Esophagus (tissue), 2 donors: Measurements from ENCODE around the gene L1CAM. TPM values are rescaled to one million over a fixed set of nuclear protein-coding genes. Genes with fewer than 3 reads are reported as not detected.

Experiments
- H3K27ac ChIP-seq, 2 donors: one replicate each; pipeline ENCODE4 v1.5.1; 2013; ENCODE audit warnings: low read depth in 2 of 2, mild to moderate bottlenecking in 2 of 2, inconsistent platforms in 1 of 2, low read length in 1 of 2, moderate library complexity in 1 of 2
- H3K27me3 ChIP-seq, 2 donors: one replicate each; pipeline ENCODE4 v1.6.1; 2013; ENCODE audit warnings: low read length in 2 of 2, control low read depth in 1 of 2, mild to moderate bottlenecking in 1 of 2; ENCODE audit not compliant: insufficient read depth in 2 of 2, control insufficient read depth in 1 of 2
- H3K36me3 ChIP-seq, 2 donors: one replicate each; pipeline ENCODE4 v1.6.1; 2013; ENCODE audit warnings: low read length in 1 of 2; ENCODE audit not compliant: control insufficient read depth in 2 of 2, insufficient read depth in 2 of 2
- H3K4me1 ChIP-seq, 2 donors: one replicate each; pipeline ENCODE4 v1.6.1; 2013; ENCODE audit warnings: low read length in 1 of 2; ENCODE audit not compliant: control insufficient read depth in 2 of 2, insufficient read depth in 2 of 2
- H3K4me3 ChIP-seq, 2 donors: one replicate each; pipeline ENCODE4 v1.5.1; 2013; ENCODE audit warnings: low read length in 2 of 2, mild to moderate bottlenecking in 2 of 2, low read depth in 1 of 2, moderate library complexity in 1 of 2
- H3K9me3 ChIP-seq, 2 donors: one replicate each; pipeline ENCODE4 v1.6.1; 2013; ENCODE audit warnings: mild to moderate bottlenecking in 2 of 2, low read depth in 1 of 2, low read length in 1 of 2, moderate library complexity in 1 of 2; ENCODE audit not compliant: control insufficient read depth in 2 of 2, insufficient read depth in 1 of 2
- WGBS, 2 donors: extraction: QIAGEN DNeasy Blood & Tissue Kit; methylation state at CpG; one replicate each; pipeline ENCODE4 v1.1.7; 2013; 5-methylcytosine and 5-hydroxymethylcytosine counted together
- polyA plus RNA-seq, 2 donors: library from polyadenylated mRNA; stranded (reverse); fragments of 200-250 nt; gene quantifications; one replicate each; pipeline ENCODE4 v1.2.3, GENCODE V29; 2013
- donor health status: healthy with polysubstance abuse.
- donor health status: Bipolar disorder and iron deficiency.

L1CAM gene
- polyA plus RNA-seq, 2 donors: 0.88 to 1.4 TPM

DNA sequence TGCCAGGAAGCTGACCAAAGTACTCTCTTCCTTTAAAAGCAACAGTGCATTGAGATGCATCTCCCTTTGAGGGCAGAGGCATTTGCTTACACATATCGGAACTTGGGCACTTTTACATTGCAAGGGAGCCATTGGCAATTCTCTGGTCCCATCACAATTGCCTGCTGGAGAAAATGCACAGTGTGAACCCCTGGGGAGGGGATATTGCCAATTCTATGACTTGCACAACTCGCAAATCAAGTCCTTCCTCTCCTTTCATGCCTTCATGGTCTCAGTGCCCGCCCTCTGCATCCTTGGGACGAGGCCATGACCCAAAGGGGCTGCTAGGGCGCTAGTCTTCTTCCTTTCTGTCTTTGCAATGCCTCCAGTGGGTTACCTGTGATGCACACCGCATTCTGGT is 40.8 kb downstream of the L1CAM start:
- H3K36me3 ChIP-seq: no peaks in the 10 kb centered on the region
- H3K4me1 ChIP-seq: no peaks in the 10 kb centered on the region
- WGBS, 2 donors: 35 to 40% methylated on average over 6 of the region's 6 CpGs
- H3K27ac ChIP-seq: no peak overlapping the region
- no peak overlapping the region for H3K4me3 ChIP-seq
- H3K9me3 ChIP-seq: no peaks in the 10 kb centered on the region
- no peaks in the 10 kb centered on the region for H3K27me3 ChIP-seq

DNA sequence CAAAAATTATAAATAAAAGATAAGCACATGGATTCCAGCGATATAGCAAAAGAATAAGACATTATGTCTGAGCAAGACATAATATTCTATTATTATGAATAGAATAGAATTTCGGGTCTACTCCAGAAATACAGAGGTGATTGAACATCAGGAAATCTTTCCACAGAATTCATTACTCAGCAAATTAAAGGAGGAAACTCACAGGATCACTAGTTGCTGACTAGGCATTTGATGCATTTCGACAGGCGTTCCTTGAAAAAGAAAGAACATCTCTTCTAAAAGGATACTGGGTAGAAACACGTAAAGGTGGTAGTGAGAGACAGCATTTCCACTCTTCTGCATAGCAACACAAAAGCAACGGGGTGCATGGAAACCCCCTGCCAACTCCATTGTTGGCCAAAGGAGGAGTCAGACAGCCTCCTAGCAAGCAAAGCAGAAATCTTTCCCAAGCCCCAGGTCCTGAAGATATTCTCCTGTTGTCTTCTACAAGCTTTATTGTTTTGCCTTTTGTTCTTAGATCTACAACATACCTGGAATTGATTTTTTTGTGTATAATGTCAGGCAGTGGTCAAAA is 41.4 kb downstream of the L1CAM start:
- Histone ChIP-seq H3K9me3 (no peaks in the 10 kb centered on the region), H3K27ac (no peak overlapping the region), H3K36me3 (no peaks in the 10 kb centered on the region), H3K4me3 (no peak overlapping the region), H3K27me3 (no peaks in the 10 kb centered on the region), H3K4me1 (no peaks in the 10 kb centered on the region)
- WGBS, 2 donors: 32% methylated on average over 6 of the region's 6 CpGs

DNA sequence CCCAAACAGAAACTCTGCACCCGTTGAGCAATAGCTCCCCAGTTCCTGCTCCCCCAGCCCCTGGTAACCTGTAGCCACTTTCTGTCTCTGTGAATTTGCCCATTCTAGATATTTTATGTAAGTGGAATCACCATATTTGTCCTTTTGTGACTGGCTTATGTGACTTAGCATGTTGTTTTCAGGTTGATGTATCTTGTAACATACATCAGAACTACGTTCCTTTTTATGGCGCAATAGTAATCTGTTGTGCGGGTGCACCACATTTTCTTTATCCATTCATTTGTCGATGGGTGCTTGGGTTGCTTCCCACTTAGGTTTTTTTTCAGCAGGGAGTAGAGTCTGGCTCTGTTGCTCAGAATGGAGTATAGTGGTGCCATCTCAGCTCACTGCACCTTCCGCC is 49.1 kb downstream of the L1CAM start:
- Histone ChIP-seq H3K27ac (no peak overlapping the region), H3K4me3 (no peak overlapping the region), H3K4me1 (no peaks in the 10 kb centered on the region), H3K9me3 (peaks cover 0 to 3% of the 10 kb centered on the region in 2 donors), H3K27me3 (no peaks in the 10 kb centered on the region), H3K36me3 (no peaks in the 10 kb centered on the region)
- 92% methylated on average over 6 of the region's 6 CpGs for WGBS, 2 donors

DNA sequence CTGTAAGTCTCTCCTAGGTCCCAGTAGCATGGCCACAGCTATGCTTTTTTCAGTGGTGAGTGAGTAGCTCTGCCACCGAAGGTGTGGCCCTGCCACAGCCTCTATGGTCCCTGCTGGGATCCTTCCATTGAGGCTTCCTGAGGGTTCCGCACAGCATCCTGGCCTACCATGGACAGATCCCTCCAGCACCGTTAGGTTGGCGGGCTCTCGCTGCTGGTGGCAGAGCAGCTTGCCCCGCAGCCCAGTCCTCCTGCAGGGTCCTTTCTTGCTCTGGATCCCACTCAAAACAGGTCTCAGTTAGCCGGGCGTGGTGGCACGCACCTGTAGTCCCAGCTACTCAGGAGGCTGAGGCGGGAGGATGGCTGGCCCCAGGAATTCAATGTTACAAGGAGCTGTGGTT is 53.2 kb downstream of the L1CAM start:
- H3K27me3 ChIP-seq: peaks cover 0 to 2% of the 10 kb centered on the region in 2 donors
- H3K4me3 ChIP-seq: no peak overlapping the region
- WGBS, 2 donors: 79 to 90% methylated on average over 10 of the region's 10 CpGs
- H3K27ac ChIP-seq: no peak overlapping the region
- H3K9me3 ChIP-seq: peaks cover 0 to 16% of the 10 kb centered on the region in 2 donors
- peaks cover 0 to 4% of the 10 kb centered on the region in 2 donors for H3K4me1 ChIP-seq
- no peaks in the 10 kb centered on the region for H3K36me3 ChIP-seq

DNA sequence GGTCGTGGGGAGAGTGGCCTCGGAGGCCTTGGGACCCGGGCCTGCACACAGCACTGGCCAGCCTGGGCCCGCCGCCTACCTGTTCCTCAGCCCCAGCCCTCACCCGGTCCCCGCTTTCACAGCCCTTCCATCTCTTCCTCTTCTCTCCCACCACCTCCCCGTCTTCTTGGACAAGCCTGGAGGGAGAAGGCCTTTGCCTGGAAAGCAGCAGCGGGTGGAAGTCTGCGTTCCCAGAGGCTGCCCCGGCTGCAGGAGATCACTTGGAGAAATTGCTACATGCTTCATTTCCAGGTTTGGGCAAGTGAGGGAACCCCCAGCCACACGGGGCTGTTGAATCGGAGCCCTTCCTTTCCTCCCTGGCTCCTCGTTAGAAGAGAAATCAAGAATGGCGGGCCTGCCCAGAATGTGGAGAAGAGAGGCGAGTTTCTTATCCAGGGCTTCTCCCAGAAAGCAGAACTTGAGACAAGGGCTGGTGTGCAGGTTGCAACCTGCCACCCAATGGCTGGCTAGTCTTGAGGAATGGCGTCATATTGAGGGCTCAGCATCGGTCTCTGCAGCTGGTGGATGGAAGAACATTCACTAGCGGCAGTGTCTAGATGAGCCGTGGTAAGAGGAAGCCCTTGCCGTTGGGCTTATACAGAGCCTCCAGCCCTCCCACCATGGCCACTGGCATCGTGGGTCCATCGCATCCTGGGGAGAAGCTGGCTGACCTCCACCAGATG is 54.4 kb downstream of the L1CAM start:
- 61 to 66% methylated on average over 16 to 21 of the region's 23 CpGs for whole genome bisulfite sequencing, 2 donors
- peaks cover 0 to 2% of the 10 kb centered on the region in 2 donors for H3K27me3 ChIP-seq

DNA sequence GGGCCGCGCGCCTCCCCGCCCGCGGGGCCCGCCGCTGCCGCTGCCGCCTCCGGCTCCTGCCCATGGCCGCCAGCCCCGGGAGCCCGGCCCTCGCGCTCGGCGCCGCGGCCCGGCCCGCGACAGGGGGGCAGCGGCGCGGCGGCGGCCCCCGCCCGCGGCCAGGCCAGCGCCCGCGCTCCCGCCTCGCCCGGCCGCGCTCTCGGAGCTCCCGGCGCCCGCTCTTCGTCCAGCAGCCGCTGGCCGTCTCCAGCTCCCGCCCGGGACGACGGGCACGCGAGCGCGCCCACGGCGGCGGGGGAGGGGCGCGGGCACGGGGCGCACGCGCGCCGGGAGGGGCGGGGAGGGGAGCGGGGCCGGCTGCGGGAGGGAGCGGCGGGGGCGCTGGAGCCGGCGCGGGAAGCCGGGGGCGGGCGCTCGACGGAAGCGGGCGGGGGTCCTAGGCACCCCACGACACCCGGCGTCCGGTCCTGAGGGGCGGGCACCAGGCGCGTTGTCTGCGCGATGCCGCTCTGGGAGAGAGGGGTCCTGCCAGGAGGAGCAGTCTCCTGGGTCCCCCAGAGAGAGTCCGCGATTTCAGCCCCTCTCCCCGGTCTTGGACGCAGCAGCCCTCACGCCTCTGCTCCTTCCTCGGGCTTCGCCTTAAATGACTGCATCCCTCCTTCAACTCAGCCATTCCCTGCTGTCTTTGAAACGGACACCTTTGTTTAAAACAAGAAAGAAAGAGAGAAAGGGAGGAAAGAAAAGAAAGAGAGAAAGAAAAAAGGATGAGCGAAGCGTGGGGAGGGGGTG is 55.1 kb downstream of the L1CAM start:
- no peak overlapping the region for H3K27ac ChIP-seq
- peaks cover 0 to 2% of the 10 kb centered on the region in 2 donors for H3K27me3 ChIP-seq
- no peaks in the 10 kb centered on the region for H3K36me3 ChIP-seq
- H3K4me3 ChIP-seq: peak overlapping the region in 1 of 2 donors; percentile 23
- peaks cover 0 to 16% of the 10 kb centered on the region in 2 donors for H3K9me3 ChIP-seq
- peaks cover 0 to 4% of the 10 kb centered on the region in 2 donors for H3K4me1 ChIP-seq
- WGBS, 2 donors: 3 to 22% methylated on average over 19 to 97 of the region's 102 CpGs

More for the DNA sequence above, 54.4 kb downstream of the L1CAM start:
- H3K36me3 ChIP-seq: no peaks in the 10 kb centered on the region
- H3K9me3 ChIP-seq: peaks cover 0 to 16% of the 10 kb centered on the region in 2 donors
- H3K4me1 ChIP-seq: peaks cover 0 to 4% of the 10 kb centered on the region in 2 donors
- no peak overlapping the region for H3K4me3 ChIP-seq
- H3K27ac ChIP-seq: no peak overlapping the region

DNA sequence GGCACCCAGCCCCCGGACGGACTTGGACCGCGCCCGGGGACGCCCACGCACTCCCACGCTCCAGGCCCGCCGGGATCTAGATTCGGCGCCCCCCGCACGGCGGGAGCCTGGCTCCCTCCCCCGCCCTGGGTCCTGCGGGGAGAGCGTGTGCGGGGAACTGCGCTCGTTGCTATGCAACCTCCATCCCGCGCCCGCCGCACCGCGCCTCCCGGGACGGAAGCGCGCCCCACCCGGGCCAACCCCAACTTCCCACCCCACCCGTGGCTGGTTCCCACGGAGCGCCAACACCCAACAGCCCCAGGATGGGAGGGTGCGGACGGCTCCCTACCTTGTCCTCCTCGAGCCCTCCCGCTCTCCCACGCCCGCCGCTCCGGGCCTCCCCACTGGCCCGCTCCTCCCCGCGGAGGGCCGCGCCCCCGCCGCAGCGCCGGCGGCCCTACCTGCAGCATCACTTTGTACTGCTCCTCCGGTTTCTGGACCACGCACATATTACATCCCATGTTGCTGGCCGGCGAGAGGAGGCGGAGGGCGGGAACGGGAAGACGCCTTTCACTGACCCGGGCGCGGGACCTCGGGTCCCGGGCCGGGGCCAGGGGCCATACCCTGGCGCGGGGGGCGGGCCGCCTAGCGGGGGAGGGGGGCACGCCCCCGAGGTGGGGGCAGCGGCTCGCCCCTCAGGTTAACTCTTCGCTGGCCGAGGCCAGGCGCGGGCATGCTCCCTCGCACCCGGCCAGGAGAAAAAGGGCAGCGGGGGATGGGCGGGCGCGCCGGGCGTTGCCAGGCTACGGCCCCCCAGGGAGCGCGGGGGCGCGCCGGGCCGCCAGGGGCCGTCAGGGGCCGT is 56.0 kb downstream of the L1CAM start, which contains the start of gene PDZD4:
PDZD4 (minus strand) TSS at position 746 of the 841 bp plus-strand sequence; CDS start at position 500, 246 bp downstream.
- Histone ChIP-seq H3K4me1 (peaks cover 0 to 4% of the 10 kb centered on the region in 2 donors), H3K36me3 (no peaks in the 10 kb centered on the region), H3K4me3 (peak within 1 kb of the TSS; percentile 23 to 26), H3K27ac (no peak within 1 kb of the TSS), H3K27me3 (peaks cover 0 to 2% of the 10 kb centered on the region in 2 donors), H3K9me3 (peaks cover 0 to 16% of the 10 kb centered on the region in 2 donors)
- 1 to 19% methylated on average over 57 to 96 of the region's 97 CpGs for WGBS, 2 donors

DNA sequence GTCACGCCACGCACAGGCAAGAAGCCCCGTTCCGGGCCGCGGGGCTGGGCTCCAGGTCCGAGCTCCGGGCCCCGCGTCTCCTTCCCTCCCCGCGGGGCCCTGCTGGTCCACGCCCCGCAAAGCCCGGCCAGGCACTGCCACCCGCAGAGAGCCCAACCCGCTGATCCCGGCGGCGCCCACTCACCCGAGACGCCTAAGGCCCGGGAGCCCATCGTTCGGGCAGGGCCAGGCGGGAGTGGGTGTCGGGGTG is 56.5 kb downstream of the L1CAM start:
- 1 to 32% methylated on average over 15 to 27 of the region's 27 CpGs for WGBS, 2 donors

More for the DNA sequence above, 56.5 kb downstream of the L1CAM start:
- no peaks in the 10 kb centered on the region for H3K36me3 ChIP-seq
- peaks cover 0 to 16% of the 10 kb centered on the region in 2 donors for H3K9me3 ChIP-seq
- H3K4me3 ChIP-seq: peak overlapping the region; percentile 4 to 26
- peaks cover 0 to 4% of the 10 kb centered on the region in 2 donors for H3K4me1 ChIP-seq
- H3K27me3 ChIP-seq: peaks cover 0 to 2% of the 10 kb centered on the region in 2 donors
- H3K27ac ChIP-seq: no peak overlapping the region
